CD4-positive, CD25-positive, alpha-beta regulatory T cell (primary cell): ENCODE data around the gene CNTN5. TPM values are rescaled to one million over a fixed set of nuclear protein-coding genes. Genes with fewer than 3 reads are reported as not detected.
"Not testable (repeated sequence)": the region's sequence is repeated elsewhere in the genome, so short reads cannot be mapped to it uniquely, and the experiment has no call there.

Experiments
- ATAC-seq, 2 donors: fragments of 150-1000 bp; cut with Tn5 transposase; one replicate each; pipeline ENCODE4 v1.10.0; 2021; ENCODE audit warnings: low read depth in 2 of 2, moderate number of reproducible peaks in 2 of 2, moderate library complexity in 1 of 2
- DNase-seq, 3 donors: peaks; one replicate each; pipeline versions ENCODE4 v3.0.0 to v3.0.0-alpha.2; 2012 to 2022; ENCODE audit warnings: mixed read lengths in 1 of 3
- H3K27ac ChIP-seq: one replicate; pipeline ENCODE4 v1.7.0; 2013; ENCODE audit warnings: mild to moderate bottlenecking, low read length; ENCODE audit not compliant: insufficient read depth, poor library complexity, severe bottlenecking
- H3K27me3 ChIP-seq: one replicate; pipeline ENCODE4 v1.7.0; 2013; ENCODE audit warnings: low read length; ENCODE audit not compliant: control insufficient read depth, insufficient read depth
- H3K36me3 ChIP-seq: one replicate; pipeline ENCODE4 v1.7.0; 2013; ENCODE audit warnings: mild to moderate bottlenecking, low read length, moderate library complexity; ENCODE audit not compliant: control insufficient read depth, insufficient read depth
- H3K4me1 ChIP-seq: 2 replicates; pipeline ENCODE4 v1.7.0; 2013; ENCODE audit warnings: mild to moderate bottlenecking, low read length; ENCODE audit not compliant: insufficient read depth, control insufficient read depth, poor library complexity, severe bottlenecking
- H3K4me3 ChIP-seq: one replicate; pipeline ENCODE4 v1.7.0; 2013; ENCODE audit warnings: low read depth, mild to moderate bottlenecking, low read length, moderate library complexity
- H3K9me3 ChIP-seq, 2 experiments: 1 replicate in 1 of 2; 2 replicates in 1 of 2; pipeline ENCODE4 v1.7.0; 2013; ENCODE audit warnings: low read length in 2 of 2, mild to moderate bottlenecking in 1 of 2, moderate library complexity in 1 of 2; ENCODE audit not compliant: control insufficient read depth in 2 of 2
- H3K27ac Mint-ChIP-seq, 3 donors: one replicate each; pipeline ENCODE4 v1.8.0; 2020 to 2022; ENCODE audit warnings: mild to moderate bottlenecking in 3 of 3, mixed read lengths in 3 of 3, moderate library complexity in 2 of 3
- H3K27me3 Mint-ChIP-seq: one replicate; pipeline ENCODE4 v1.8.0; 2022; ENCODE audit warnings: mild to moderate bottlenecking, mixed read lengths
- H3K36me3 Mint-ChIP-seq: one replicate; pipeline ENCODE4 v1.8.0; 2020; ENCODE audit warnings: mixed read lengths
- H3K4me1 Mint-ChIP-seq, 4 donors: one replicate each; pipeline ENCODE4 v1.8.0; 2020 to 2022; ENCODE audit warnings: mixed read lengths in 4 of 4, mild to moderate bottlenecking in 1 of 4
- H3K4me3 Mint-ChIP-seq, 4 donors: one replicate each; pipeline ENCODE4 v1.8.0; 2020 to 2022; ENCODE audit warnings: mild to moderate bottlenecking in 4 of 4, mixed read lengths in 4 of 4, moderate library complexity in 3 of 4
- H3K9me3 Mint-ChIP-seq, 7 donors: one replicate each; pipeline ENCODE4 v1.8.0; 2020 to 2022; ENCODE audit warnings: mixed read lengths in 7 of 7, mild to moderate bottlenecking in 3 of 7, moderate library complexity in 2 of 7
- polyA plus RNA-seq, 4 donors: library from polyadenylated mRNA; unstranded; fragments of 300-500 nt; fragmentation: Illumina TruSeq; gene quantifications; one replicate each; pipeline ENCODE4 v1.2.3, GENCODE V29; 2021
- total RNA-seq: library from RNA; stranded (reverse); gene quantifications from one replicate; pipeline ENCODE4 v1.2.3, GENCODE V29; 2022

Gene CNTN5
- total and polyA plus RNA-seq, 5 donors from 2014 or later: not detected

- Mint-ChIP-seq H3K36me3 (no peaks in the 10 kb centered on the region), H3K4me1 (peaks cover 0 to 3% (median 0%) of the 10 kb centered on the region in 4 donors), H3K27ac (no peak overlapping the region), H3K9me3 (peaks cover 0 to 32% (median 16%) of the 10 kb centered on the region in 7 donors), H3K27me3 (no peaks in the 10 kb centered on the region), H3K4me3 (no peak overlapping the region)
- no peak for ATAC-seq
- no peak overlapping the region for H3K4me3 ChIP-seq
- H3K27ac ChIP-seq: no peak overlapping the region
- H3K27me3 ChIP-seq: no peaks in the 10 kb centered on the region
- no peaks in the 10 kb centered on the region for H3K36me3 ChIP-seq
- DNase-seq: no peak
- no peaks in the 10 kb centered on the region for H3K4me1 ChIP-seq
- peaks cover 4% of the 10 kb centered on the region in 2 experiments for H3K9me3 ChIP-seq
These were observed 1252.5 kb downstream of the CNTN5 start for GRCh38 chr11:100273066-100273815.

GRCh38 chr11:100274466-100274865, 1253.7 kb downstream of the CNTN5 start:
- not testable (repeated sequence) for H3K4me3 Mint-ChIP-seq, H3K4me1 Mint-ChIP-seq
- peaks cover 4 to 22% (median 11%) of the 10 kb centered on the region in 7 donors for H3K9me3 Mint-ChIP-seq

GRCh38 chr11:100294748-100295147, 1274.0 kb downstream of the CNTN5 start:
- Histone ChIP-seq H3K27ac (no peak overlapping the region), H3K9me3 (peaks cover 2 to 5% of the 10 kb centered on the region in 2 experiments), H3K4me3 (no peak overlapping the region), H3K4me1 (no peaks in the 10 kb centered on the region), H3K27me3 (no peaks in the 10 kb centered on the region), H3K36me3 (no peaks in the 10 kb centered on the region)
- DNase-seq: no peak
- H3K4me1 Mint-ChIP-seq: no peaks in the 10 kb centered on the region
- H3K4me3 Mint-ChIP-seq: no peak overlapping the region
- no peak overlapping the region for H3K27ac Mint-ChIP-seq
- H3K27me3 Mint-ChIP-seq: no peaks in the 10 kb centered on the region
- H3K36me3 Mint-ChIP-seq: no peaks in the 10 kb centered on the region
- ATAC-seq: no peak
- H3K9me3 Mint-ChIP-seq: peaks cover 0 to 8% (median 3%) of the 10 kb centered on the region in 7 donors

More at GRCh38 chr11:100274466-100274865, 1253.7 kb downstream of the CNTN5 start:
- H3K27me3 ChIP-seq, H3K36me3 Mint-ChIP-seq, H3K4me1 ChIP-seq, H3K27me3 Mint-ChIP-seq, DNase-seq, H3K4me3 ChIP-seq, H3K27ac Mint-ChIP-seq, ATAC-seq, H3K36me3 ChIP-seq, H3K27ac ChIP-seq, H3K9me3 ChIP-seq: not testable (repeated sequence)

- Histone ChIP-seq H3K9me3 (peaks cover 5 to 6% of the 10 kb centered on the region in 2 experiments), H3K4me3 (no peak overlapping the region), H3K27ac (no peak overlapping the region), H3K36me3 (no peaks in the 10 kb centered on the region), H3K27me3 (no peaks in the 10 kb centered on the region), H3K4me1 (no peaks in the 10 kb centered on the region)
- Mint-ChIP-seq H3K27me3 (no peaks in the 10 kb centered on the region), H3K9me3 (peaks cover 0 to 8% (median 3%) of the 10 kb centered on the region in 7 donors), H3K4me1 (no peaks in the 10 kb centered on the region), H3K4me3 (no peak overlapping the region), H3K27ac (no peak overlapping the region), H3K36me3 (no peaks in the 10 kb centered on the region)
- ATAC-seq (no peak), DNase-seq (no peak)
These were observed 1275.4 kb downstream of the CNTN5 start for GRCh38 chr11:100296051-100296679.

- Mint-ChIP-seq H3K9me3 (peaks cover 0 to 4% (median 2%) of the 10 kb centered on the region in 7 donors), H3K36me3 (no peaks in the 10 kb centered on the region), H3K27ac (no peak overlapping the region), H3K4me3 (no peak overlapping the region), H3K4me1 (no peaks in the 10 kb centered on the region), H3K27me3 (no peaks in the 10 kb centered on the region)
- Histone ChIP-seq H3K27ac (no peak overlapping the region), H3K4me1 (no peaks in the 10 kb centered on the region), H3K4me3 (no peak overlapping the region), H3K9me3 (peaks cover 2 to 6% of the 10 kb centered on the region in 2 experiments), H3K36me3 (no peaks in the 10 kb centered on the region), H3K27me3 (no peaks in the 10 kb centered on the region)
- DNase-seq (no peak), ATAC-seq (no peak)
These were observed 1276.8 kb downstream of the CNTN5 start for GRCh38 chr11:100297516-100297915.

- H3K36me3 Mint-ChIP-seq: no peaks in the 10 kb centered on the region
- no peaks in the 10 kb centered on the region for H3K4me1 Mint-ChIP-seq
- Histone ChIP-seq H3K27me3 (no peaks in the 10 kb centered on the region), H3K27ac (no peak overlapping the region), H3K36me3 (no peaks in the 10 kb centered on the region), H3K4me1 (no peaks in the 10 kb centered on the region), H3K4me3 (no peak overlapping the region), H3K9me3 (peaks cover 0 to 7% of the 10 kb centered on the region in 2 experiments)
- no peak for DNase-seq
- H3K4me3 Mint-ChIP-seq: no peak overlapping the region
- H3K27me3 Mint-ChIP-seq: no peaks in the 10 kb centered on the region
- H3K9me3 Mint-ChIP-seq: peaks cover 0 to 16% (median 2%) of the 10 kb centered on the region in 7 donors
- ATAC-seq: no peak
- H3K27ac Mint-ChIP-seq: no peak overlapping the region
These were observed 1282.1 kb downstream of the CNTN5 start for GRCh38 chr11:100302824-100303223.

GRCh38 chr11:100303897-100304296, 1283.1 kb downstream of the CNTN5 start:
- Mint-ChIP-seq H3K4me3 (no peak overlapping the region), H3K9me3 (peaks cover 0 to 11% (median 4%) of the 10 kb centered on the region in 7 donors), H3K4me1 (no peaks in the 10 kb centered on the region), H3K36me3 (no peaks in the 10 kb centered on the region), H3K27me3 (no peaks in the 10 kb centered on the region), H3K27ac (no peak overlapping the region)
- Histone ChIP-seq H3K4me3 (no peak overlapping the region), H3K27me3 (no peaks in the 10 kb centered on the region), H3K4me1 (no peaks in the 10 kb centered on the region), H3K36me3 (no peaks in the 10 kb centered on the region), H3K27ac (no peak overlapping the region), H3K9me3 (peaks cover 0 to 7% of the 10 kb centered on the region in 2 experiments)
- DNase-seq: no peak
- ATAC-seq: no peak
